ENCODE data around the gene NECTIN2. TPM values are rescaled to one million over a fixed set of nuclear protein-coding genes. Genes with fewer than 3 reads are reported as not detected.
"Not testable (repeated sequence)": the region's sequence is repeated elsewhere in the genome, so short reads cannot be mapped to it uniquely, and the experiment has no call there.

The NECTIN2 gene
- total and polyA plus RNA-seq, 4 donors = 49.4 to 77.5 (median 55.5) TPM

DNA sequence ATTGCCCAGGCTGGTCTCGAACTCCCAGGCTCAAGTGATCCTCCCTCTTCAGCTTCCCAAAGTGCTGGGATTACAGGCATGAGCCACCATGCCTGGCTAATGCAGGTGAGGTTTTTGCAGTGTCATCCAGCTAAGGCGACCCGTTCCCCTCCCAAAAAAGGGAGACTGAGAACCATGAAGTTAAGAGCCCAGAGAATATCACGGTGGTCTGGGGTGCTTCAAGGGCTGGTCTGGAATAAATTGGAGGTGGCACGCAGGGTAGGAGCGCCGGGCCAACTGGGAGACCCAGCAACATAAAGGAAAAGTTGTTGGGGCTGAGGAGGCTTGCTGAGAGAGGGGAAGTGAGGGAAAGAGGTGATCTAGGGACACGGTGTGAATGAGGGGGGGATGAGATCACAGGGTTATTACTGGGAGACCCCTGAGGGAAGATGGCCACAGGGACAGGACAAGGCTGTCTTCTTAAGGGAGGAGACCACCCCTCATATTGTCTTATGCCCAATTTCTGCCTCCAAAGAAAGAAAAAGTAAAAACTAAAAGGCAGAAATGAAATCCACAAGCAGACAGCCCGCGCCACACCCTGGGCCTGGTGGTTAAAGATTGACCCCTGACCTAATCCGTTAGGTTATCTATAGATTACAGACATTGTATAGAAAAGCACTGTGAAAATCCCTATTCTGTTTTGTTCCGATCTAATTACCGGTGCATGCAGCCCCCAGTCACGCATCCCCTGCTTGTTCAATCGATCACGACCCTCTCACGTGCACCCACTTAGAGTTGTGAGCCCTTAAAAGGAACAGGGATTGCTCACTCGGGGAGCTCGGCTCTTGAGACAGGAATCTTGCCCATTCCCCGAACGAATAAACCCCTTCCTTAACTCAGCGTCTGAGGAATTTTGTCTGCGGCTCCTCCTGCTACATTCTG lies 67.7 kb downstream of the NECTIN2 start:
- Histone ChIP-seq H3K27ac (ENCODE audit: low read depth in 1 of 2, low read length in 2 of 2) (peak overlapping the region; percentile 90 to 93), H3K4me1 (ENCODE audit: control insufficient read depth in 4 of 4, insufficient read depth in 4 of 4, low read length in 3 of 4) (peaks cover 3 to 49% (median 31%) of the 10 kb centered on the region in 4 donors), H3K4me3 (ENCODE audit: low read depth in 1 of 3, low read length in 3 of 3) (peak overlapping the region; percentile 8 to 54 (median 40)), H3K9ac (ENCODE audit: low read depth in 1 of 2, low read length in 2 of 2) (peak overlapping the region; percentile 62 to 68)
- H3K9me3 ChIP-seq (ENCODE audit: control insufficient read depth in 4 of 4, low read length in 3 of 4); DNase-seq (ENCODE audit: low spot score); H3K27me3 ChIP-seq (ENCODE audit: control insufficient read depth in 4 of 4, insufficient read depth in 4 of 4, low read length in 3 of 4); H3K36me3 ChIP-seq (ENCODE audit: control insufficient read depth in 4 of 4, insufficient read depth in 3 of 4, low read depth in 1 of 4, low read length in 3 of 4): not testable (repeated sequence)
- WGBS = 25% methylated on average over 23 of the region's 23 CpGs

DNA sequence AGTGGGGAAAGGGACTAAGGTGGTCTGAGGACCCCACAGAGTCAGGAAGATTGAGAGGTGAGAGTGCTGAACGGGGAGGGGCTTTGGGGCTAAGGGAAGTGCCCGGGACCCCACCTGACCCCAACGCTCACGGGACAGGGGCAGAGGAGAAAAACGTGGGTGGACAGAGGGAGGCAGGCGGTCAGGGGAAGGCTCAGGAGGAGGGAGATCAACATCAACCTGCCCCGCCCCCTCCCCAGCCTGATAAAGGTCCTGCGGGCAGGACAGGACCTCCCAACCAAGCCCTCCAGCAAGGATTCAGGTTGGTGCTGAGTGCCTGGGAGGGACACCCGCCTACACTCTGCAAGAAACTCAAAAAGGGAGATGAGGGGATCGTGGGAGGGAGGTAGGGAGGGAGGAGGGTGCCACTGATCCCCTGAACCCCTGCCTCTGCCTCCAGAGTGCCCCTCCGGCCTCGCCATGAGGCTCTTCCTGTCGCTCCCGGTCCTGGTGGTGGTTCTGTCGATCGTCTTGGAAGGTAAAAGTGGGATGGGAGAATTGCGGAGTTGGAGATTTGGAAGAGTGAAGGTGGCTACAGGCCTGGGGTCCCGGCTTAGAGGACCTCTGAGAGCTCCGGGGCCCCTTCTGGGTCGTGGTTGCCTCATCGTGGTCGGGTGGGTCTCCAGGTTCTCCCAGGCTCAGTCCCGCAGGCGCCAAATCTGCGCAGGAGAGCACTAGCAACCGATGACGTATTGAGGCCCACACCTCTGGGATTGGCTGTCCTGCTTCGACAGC lies 68.5 kb downstream of the NECTIN2 start, which contains the start of gene APOC1:
TSS of gene APOC1 (plus strand) at position 176 of the 774 bp plus-strand sequence. CDS start at position 460, 284 bp downstream.
- TF ChIP-seq, protein P1, sequence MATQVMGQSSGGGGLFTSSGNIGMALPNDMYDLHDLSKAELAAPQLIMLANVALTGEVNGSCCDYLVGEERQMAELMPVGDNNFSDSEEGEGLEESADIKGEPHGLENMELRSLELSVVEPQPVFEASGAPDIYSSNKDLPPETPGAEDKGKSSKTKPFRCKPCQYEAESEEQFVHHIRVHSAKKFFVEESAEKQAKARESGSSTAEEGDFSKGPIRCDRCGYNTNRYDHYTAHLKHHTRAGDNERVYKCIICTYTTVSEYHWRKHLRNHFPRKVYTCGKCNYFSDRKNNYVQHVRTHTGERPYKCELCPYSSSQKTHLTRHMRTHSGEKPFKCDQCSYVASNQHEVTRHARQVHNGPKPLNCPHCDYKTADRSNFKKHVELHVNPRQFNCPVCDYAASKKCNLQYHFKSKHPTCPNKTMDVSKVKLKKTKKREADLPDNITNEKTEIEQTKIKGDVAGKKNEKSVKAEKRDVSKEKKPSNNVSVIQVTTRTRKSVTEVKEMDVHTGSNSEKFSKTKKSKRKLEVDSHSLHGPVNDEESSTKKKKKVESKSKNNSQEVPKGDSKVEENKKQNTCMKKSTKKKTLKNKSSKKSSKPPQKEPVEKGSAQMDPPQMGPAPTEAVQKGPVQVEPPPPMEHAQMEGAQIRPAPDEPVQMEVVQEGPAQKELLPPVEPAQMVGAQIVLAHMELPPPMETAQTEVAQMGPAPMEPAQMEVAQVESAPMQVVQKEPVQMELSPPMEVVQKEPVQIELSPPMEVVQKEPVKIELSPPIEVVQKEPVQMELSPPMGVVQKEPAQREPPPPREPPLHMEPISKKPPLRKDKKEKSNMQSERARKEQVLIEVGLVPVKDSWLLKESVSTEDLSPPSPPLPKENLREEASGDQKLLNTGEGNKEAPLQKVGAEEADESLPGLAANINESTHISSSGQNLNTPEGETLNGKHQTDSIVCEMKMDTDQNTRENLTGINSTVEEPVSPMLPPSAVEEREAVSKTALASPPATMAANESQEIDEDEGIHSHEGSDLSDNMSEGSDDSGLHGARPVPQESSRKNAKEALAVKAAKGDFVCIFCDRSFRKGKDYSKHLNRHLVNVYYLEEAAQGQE (IDR thresholded peaks at IDR 0.05) = peak; percentile 79
- peak in 1 of 2 donors; percentile 36 for TF ChIP-seq RAD21 (IDR thresholded peaks at IDR 0.05)
- TF ChIP-seq SP1 (IDR thresholded peaks at IDR 0.05) = peak; percentile 52
- peak in 1 of 2 donors; percentile 40 for TF ChIP-seq HNF4A (conservative IDR thresholded peaks at IDR 0.05)
- peak; percentile 79 to 93 for TF ChIP-seq EGR1 (IDR thresholded peaks at IDR 0.05; ENCODE audit: low read depth in 2 of 2)
- peak; percentile 66 for TF ChIP-seq TAF1 (conservative IDR thresholded peaks at IDR 0.05)
- peak; percentile 75 to 76 for TF ChIP-seq RXRA (IDR thresholded peaks at IDR 0.05)
- Histone ChIP-seq H3K9ac (ENCODE audit: low read depth in 1 of 2, low read length in 2 of 2) (peak within 1 kb of the TSS; percentile 62 to 91), H3K27ac (ENCODE audit: low read depth in 1 of 2, low read length in 2 of 2) (peak within 1 kb of the TSS; percentile 90 to 93), H3K4me3 (ENCODE audit: low read depth in 1 of 3, low read length in 3 of 3) (peak within 1 kb of the TSS; percentile 54 to 80 (median 71)), H3K4me1 (ENCODE audit: control insufficient read depth in 4 of 4, insufficient read depth in 4 of 4, low read length in 3 of 4) (peaks cover 5 to 50% (median 32%) of the 10 kb centered on the region in 4 donors)
- not testable (repeated sequence) for H3K36me3 ChIP-seq (ENCODE audit: control insufficient read depth in 4 of 4, insufficient read depth in 3 of 4, low read depth in 1 of 4, low read length in 3 of 4); H3K27me3 ChIP-seq (ENCODE audit: control insufficient read depth in 4 of 4, insufficient read depth in 4 of 4, low read length in 3 of 4); H3K9me3 ChIP-seq (ENCODE audit: control insufficient read depth in 4 of 4, low read length in 3 of 4)
- WGBS = 4% methylated on average over 28 of the region's 28 CpGs
- peak; percentile 85 for DNase-seq (ENCODE audit: low spot score)

DNA sequence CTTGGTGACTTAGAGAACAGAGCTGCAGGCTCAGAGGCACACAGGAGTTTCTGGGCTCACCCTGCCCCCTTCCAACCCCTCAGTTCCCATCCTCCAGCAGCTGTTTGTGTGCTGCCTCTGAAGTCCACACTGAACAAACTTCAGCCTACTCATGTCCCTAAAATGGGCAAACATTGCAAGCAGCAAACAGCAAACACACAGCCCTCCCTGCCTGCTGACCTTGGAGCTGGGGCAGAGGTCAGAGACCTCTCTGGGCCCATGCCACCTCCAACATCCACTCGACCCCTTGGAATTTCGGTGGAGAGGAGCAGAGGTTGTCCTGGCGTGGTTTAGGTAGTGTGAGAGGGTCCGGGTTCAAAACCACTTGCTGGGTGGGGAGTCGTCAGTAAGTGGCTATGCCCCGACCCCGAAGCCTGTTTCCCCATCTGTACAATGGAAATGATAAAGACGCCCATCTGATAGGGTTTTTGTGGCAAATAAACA lies 78.2 kb downstream of the NECTIN2 start:
- H3K4me1 ChIP-seq (ENCODE audit: control insufficient read depth in 4 of 4, insufficient read depth in 4 of 4, low read length in 3 of 4) = peaks cover 22 to 53% (median 39%) of the 10 kb centered on the region in 4 donors
- peak; percentile 62 for DNase-seq (ENCODE audit: low spot score)
- peak overlapping the region; percentile 94 to 95 for H3K27ac ChIP-seq (ENCODE audit: low read depth in 1 of 2, low read length in 2 of 2)
- peak overlapping the region in 1 of 2 donors; percentile 38 for H3K9ac ChIP-seq (ENCODE audit: low read depth in 1 of 2, low read length in 2 of 2)
- no peak overlapping the region for H3K4me3 ChIP-seq (ENCODE audit: low read depth in 1 of 3, low read length in 3 of 3)
- peaks cover 0 to 1% (median 0%) of the 10 kb centered on the region in 4 donors for H3K36me3 ChIP-seq (ENCODE audit: control insufficient read depth in 4 of 4, insufficient read depth in 3 of 4, low read depth in 1 of 4, low read length in 3 of 4)
- no peaks in the 10 kb centered on the region for H3K27me3 ChIP-seq (ENCODE audit: control insufficient read depth in 4 of 4, insufficient read depth in 4 of 4, low read length in 3 of 4)
- H3K9me3 ChIP-seq (ENCODE audit: control insufficient read depth in 4 of 4, low read length in 3 of 4) = no peaks in the 10 kb centered on the region
- 28% methylated on average over 8 of the region's 8 CpGs for WGBS
- TF ChIP-seq YY1 (IDR thresholded peaks at IDR 0.05) (peak; percentile 71), NR2F2 (IDR thresholded peaks at IDR 0.05) (peak; percentile 95), EGR1 (IDR thresholded peaks at IDR 0.05; ENCODE audit: low read depth in 2 of 2) (peak; percentile 58 to 73), RAD21 (IDR thresholded peaks at IDR 0.05) (peak; percentile 60 to 76), FOXA2 (IDR thresholded peaks at IDR 0.05) (peak; percentile 79), TAF1 (conservative IDR thresholded peaks at IDR 0.05) (peak; percentile 67), RXRA (IDR thresholded peaks at IDR 0.05) (peak; percentile 99), FOXA1 (IDR thresholded peaks at IDR 0.05) (peak; percentile 86), JUND (IDR thresholded peaks at IDR 0.05) (peak; percentile 74 to 89), SP1 (IDR thresholded peaks at IDR 0.05) (peak; percentile 99), HNF4A (conservative IDR thresholded peaks at IDR 0.05) (peak; percentile 94 to 95)
- TF ChIP-seq, protein P2, sequence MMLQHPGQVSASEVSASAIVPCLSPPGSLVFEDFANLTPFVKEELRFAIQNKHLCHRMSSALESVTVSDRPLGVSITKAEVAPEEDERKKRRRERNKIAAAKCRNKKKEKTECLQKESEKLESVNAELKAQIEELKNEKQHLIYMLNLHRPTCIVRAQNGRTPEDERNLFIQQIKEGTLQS (IDR thresholded peaks at IDR 0.05) = peak; percentile 66
- TF ChIP-seq, protein P3, sequence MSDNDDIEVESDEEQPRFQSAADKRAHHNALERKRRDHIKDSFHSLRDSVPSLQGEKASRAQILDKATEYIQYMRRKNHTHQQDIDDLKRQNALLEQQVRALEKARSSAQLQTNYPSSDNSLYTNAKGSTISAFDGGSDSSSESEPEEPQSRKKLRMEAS (IDR thresholded peaks at IDR 0.05) = peak; percentile 94
- TF ChIP-seq, protein P4, sequence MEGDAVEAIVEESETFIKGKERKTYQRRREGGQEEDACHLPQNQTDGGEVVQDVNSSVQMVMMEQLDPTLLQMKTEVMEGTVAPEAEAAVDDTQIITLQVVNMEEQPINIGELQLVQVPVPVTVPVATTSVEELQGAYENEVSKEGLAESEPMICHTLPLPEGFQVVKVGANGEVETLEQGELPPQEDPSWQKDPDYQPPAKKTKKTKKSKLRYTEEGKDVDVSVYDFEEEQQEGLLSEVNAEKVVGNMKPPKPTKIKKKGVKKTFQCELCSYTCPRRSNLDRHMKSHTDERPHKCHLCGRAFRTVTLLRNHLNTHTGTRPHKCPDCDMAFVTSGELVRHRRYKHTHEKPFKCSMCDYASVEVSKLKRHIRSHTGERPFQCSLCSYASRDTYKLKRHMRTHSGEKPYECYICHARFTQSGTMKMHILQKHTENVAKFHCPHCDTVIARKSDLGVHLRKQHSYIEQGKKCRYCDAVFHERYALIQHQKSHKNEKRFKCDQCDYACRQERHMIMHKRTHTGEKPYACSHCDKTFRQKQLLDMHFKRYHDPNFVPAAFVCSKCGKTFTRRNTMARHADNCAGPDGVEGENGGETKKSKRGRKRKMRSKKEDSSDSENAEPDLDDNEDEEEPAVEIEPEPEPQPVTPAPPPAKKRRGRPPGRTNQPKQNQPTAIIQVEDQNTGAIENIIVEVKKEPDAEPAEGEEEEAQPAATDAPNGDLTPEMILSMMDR (IDR thresholded peaks at IDR 0.05; ENCODE audit: low read depth, low read length, missing input control) = no peak
- TF ChIP-seq, protein P5, sequence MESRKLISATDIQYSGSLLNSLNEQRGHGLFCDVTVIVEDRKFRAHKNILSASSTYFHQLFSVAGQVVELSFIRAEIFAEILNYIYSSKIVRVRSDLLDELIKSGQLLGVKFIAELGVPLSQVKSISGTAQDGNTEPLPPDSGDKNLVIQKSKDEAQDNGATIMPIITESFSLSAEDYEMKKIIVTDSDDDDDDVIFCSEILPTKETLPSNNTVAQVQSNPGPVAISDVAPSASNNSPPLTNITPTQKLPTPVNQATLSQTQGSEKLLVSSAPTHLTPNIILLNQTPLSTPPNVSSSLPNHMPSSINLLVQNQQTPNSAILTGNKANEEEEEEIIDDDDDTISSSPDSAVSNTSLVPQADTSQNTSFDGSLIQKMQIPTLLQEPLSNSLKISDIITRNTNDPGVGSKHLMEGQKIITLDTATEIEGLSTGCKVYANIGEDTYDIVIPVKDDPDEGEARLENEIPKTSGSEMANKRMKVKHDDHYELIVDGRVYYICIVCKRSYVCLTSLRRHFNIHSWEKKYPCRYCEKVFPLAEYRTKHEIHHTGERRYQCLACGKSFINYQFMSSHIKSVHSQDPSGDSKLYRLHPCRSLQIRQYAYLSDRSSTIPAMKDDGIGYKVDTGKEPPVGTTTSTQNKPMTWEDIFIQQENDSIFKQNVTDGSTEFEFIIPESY (IDR thresholded peaks at IDR 0.05) = peak; percentile 90

Measured in liver (tissue), 9 donors.